HG03571 (cell line): Measurements from ENCODE around the gene DAGLA.

ENCODE experiments used
- ATAC-seq: cut with Tn5 transposase; IDR thresholded peaks from one replicate; pipeline ENCODE4 v1.9.1; 2021; ENCODE audit not compliant: unreplicated experiment

Gene DAGLA

DNA sequence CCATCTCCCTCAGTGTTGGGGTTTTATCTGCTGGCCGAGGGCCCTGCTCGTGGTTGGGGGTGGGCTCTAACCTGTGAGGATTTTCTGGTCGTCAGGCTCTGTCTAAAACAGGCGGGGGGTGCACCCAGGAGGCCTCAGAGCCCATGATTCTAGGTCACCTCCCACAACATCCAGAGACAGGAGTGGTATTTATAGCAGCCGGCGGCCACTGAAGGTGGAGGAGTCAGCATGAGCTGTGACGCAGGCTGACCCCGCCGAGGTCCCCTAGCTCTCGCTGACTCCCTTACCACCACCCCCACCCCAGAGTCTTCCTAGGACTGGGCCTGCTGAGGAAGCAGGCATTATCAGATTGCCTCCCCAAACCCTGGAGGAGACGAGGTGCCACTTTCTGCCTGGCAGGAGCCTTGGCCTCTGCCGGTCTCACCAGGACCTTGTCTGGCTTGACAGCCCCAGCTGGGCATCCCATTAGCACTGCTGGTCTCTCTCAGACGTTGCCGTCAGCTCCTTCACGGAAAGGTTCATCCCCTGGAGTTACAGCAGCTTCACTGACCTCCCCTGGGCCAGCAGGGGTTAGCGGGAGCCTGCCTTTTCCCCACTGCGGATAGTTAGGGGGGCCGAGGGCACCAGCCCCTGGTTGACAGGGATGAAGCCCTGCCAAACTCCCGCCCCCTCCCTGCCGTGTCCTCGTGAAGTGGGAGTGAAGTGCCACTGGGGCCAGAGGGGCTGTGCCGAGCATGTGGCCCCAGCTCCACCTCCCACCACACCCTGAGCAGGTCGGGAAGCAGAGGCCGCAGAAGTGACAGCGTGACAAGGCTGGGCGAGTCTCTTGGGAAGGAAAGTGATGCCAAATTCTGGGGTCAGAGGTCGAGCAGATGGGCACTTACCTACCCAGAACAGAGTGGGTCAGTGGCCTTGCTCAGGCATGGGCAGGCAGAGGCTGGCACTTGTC is 26.5 kb downstream of the DAGLA start:
- no peak for ATAC-seq

DNA sequence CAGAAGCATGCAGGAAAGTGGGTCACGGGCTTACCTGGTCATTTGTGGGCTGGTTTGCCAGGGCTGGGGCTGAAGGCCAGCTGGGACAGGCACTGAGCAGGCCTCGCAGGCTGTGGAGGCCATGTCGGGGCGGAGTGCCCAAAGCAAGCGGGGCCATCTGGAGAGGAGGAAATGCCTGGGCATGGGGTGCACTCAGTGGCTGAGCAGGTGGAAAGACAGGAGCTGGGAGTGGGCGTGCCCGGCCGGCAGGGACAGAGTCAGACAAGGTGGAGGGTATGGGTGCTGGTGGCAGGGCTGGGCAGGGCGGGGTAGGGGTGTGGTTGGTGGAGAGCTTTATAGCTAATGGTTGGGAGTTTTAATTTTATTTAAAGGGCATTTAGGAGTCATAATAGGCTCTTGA is 27.4 kb downstream of the DAGLA start:
- no peak for ATAC-seq

DNA sequence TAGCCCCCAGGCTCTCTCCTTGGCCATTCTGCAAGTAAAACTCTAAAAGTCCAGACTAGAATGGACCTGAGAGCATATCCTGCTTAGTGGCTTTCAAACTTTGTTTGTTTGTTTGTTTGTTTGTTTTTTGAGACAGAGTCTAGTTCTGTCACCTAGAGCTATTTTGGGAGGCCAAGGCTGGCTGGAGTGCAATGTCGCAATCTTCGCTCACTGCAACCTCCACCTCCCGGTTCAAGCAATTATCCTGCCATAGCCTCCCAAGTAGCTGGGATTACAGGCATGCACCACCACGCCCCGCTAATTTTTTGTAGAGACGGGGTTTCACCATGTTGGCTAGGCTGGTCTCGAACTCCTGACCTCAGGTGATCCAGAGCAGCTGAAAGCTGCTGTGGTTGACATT is 28.9 kb downstream of the DAGLA start:
- no peak for ATAC-seq

DNA sequence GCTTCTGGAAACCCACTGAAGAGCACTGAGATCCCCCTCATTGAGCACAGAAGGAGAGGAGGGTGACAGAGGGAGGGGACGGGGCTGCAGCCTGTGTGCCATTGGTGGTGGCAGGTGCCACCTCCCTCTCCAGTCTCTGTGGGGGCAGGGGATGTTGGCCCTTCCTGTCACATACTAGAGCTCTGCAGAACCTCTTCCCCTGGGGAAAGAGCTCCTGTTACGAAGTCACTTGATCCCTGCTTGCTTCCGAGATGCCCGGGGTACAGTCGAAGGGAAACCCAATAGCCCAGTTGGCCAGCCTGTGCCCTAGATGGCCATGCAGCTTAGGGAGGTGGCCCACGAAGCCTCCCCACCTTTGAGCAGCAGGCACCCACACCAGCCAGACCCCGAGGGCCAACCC is 29.4 kb downstream of the DAGLA start:
- no peak for ATAC-seq

DNA sequence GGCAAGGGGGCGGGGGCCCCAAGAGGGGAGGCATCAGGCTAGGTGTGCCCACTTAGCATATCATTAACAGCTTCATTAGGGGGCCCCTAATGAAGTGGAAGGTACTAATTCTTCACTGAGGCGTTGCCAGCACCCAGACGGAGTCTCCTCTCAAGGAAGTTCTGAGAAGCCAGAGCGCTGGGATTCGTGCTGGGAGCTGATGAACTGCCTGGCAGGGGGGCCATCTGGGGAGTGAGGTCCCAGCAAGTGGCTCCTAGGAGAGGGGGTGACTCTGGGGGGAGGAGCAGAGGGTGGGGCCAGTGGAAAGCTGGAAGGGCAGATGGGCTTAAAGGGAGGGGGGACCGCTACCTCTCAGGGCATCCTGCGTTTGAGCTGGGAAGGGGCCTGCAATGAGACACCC is 29.8 kb downstream of the DAGLA start:
- ATAC-seq = no peak

DNA sequence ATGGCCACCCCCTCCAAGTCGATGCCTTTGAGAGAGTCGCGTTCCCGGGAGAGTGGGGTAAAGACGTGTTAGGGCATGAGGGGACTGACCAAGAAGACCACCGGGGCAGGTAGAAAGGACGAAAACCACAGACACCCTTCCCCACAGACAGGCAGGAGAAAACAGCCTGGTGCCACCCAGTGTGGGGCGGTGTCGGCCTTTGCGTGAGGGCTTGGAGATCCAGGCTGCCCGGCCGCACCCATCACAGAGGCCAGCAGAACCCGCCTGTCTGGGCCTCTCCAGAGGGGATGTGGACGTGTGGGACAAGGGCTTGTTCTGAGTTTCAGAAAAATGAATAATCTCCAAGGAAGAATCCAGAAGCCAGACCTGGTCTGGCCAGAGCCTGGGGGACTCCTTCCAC is 30.8 kb downstream of the DAGLA start:
- no peak for ATAC-seq

DNA sequence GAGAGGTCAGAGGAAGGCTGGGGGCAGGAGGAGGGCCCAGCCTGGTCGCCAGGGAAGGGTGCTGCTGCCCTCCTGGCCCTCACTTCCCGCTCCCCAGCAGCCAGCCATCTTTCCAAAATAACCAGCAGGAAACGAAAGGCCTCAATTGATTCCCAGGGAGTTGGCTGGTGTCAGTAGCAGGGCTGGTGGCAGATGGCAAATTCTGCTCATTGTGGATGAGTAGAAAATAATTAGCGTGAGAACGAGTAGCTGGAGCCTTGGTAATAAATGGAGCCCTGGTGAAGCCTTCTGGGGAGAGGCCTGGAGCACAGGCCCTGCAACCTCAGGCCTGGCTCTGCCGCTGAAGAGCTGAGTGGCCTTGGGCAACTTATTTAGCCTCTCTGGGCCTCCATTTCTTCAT is 31.3 kb downstream of the DAGLA start:
- no peak for ATAC-seq

DNA sequence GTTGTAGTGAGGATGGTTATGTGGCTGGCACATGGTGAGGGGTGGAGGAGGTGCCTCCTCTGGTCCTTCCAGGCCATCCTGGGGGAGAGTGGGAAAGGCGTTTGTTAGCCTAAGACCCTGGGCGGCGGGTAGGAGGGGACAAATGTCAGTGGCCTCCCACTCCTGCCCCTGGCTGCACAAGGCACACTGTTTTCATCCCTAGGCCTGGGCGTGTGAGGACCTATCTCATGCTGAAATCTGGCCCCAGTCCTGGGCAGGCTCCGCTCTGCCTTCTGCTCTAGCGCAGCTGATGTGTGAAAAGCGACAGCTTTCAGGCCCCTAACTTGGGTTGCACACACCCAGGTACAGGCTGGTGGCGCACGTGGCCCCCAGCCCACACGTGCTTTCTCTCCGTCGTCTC is 32.1 kb downstream of the DAGLA start:
- no peak for ATAC-seq

DNA sequence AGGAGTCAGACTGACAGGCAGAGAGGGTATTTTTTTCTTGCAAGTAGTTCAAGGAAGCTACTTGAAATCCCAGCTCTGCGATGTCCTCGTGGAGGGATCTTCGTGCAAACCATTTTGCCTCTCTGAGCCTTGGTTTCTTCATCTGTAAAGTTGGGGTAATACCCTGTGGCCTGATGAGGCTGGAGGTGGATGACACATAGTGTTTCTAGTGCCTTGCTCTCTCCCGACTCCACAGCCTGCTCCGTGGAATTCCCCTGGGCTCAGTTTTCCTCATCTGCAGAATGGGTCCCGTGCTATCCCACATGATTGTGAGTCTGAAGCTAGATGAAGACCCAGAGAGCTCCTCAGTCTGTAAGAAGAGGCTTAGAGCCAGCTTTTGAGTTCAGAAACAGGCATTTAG is 32.7 kb downstream of the DAGLA start:
- no peak for ATAC-seq

DNA sequence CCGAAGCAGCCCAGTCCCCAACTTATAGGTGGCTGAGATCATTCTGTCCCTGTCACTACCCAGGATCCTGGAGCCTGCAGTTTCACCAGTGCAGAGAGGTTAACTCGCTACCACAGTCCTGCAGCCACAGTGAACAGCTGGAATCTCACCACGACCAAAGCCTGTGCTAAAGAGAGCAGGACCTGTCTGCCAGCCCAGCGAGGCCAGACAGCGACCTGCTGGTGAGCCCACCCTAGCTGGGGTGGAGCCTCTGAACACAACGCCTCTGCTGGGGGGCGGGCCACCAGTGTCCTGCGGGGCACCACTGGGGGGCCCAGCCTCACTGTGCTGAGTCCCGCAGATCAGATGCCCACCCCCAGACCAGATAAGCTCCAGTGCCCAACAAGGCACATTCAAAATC is 33.3 kb downstream of the DAGLA start:
- no peak for ATAC-seq

DNA sequence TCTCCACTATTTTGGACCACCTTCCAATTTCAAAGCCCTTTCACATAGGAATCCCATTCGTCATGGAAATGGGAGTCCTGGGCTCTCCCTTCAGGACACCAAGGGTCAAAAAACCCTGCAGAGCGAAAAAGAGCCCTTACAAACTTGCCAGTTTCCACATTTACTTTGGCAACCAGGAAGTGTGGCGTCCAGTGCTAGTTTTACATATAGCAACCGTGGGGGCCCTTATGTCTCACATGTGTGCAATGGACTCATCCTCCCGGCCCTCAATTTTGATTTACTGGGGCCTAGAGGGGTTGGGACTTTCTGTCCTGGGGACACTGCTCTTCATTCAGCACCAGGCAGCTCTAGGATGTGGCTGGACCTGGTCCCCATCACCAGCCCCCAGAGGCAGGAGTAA is 33.7 kb downstream of the DAGLA start:
- no peak for ATAC-seq

DNA sequence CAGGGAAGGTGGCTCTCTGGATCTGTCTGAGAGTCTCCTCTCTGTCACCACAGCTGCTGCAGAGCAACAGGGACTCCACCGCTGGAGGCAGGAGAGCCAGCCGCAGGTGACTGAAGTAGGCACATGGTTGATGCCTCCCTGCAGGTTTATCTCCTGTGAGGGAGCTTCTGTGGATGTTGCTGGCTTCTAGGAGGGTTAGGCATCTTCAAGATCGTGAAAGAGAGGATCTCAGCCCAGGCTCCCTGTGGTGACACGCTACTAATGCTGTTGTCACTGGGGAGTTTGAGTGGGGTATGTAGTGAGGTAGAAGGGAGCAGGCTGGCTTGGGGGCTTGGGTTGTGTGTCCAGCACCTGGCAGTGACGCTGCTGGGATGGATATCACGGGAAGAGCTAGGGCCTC is 34.1 kb downstream of the DAGLA start:
- no peak for ATAC-seq

DNA sequence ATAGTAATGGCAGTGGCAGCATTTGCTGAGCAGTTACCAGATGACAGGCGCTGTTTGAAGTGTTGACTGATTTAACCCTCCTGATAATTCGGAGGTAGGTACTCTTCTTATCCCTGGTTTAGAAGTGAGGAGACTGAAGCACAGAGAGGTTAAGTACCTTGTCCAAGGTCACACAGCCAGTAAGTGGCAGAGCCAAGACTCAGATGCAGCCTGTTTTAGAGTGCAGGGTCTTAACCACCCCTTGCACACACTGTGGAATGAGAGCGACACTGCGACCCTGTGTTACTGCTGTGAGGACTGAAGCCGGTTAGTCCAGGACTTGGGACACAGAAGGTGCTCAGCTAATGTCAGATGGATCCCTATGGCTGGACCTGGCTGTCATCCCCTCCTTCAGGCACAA is 34.7 kb downstream of the DAGLA start:
- ATAC-seq = no peak

DNA sequence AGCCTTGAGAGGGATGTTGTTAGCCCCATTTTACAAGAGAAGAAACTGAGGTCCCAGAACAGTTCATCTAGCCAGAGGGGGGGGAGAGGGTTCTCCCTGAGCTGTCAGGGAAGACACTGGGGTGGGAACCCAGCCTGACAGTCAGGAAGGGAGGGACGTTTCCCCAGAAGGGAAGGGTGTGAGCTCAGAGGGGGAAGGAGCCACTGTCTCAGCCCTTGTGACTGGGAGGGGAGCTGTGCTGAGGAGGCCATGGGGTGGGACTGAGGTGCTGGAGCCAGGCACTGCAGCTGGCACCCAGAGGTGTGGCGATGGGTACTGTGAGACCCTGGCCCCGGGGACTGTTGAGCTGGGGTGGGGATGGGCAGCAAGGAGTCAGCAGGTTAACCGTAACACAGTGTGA is 35.7 kb downstream of the DAGLA start:
- ATAC-seq = no peak

DNA sequence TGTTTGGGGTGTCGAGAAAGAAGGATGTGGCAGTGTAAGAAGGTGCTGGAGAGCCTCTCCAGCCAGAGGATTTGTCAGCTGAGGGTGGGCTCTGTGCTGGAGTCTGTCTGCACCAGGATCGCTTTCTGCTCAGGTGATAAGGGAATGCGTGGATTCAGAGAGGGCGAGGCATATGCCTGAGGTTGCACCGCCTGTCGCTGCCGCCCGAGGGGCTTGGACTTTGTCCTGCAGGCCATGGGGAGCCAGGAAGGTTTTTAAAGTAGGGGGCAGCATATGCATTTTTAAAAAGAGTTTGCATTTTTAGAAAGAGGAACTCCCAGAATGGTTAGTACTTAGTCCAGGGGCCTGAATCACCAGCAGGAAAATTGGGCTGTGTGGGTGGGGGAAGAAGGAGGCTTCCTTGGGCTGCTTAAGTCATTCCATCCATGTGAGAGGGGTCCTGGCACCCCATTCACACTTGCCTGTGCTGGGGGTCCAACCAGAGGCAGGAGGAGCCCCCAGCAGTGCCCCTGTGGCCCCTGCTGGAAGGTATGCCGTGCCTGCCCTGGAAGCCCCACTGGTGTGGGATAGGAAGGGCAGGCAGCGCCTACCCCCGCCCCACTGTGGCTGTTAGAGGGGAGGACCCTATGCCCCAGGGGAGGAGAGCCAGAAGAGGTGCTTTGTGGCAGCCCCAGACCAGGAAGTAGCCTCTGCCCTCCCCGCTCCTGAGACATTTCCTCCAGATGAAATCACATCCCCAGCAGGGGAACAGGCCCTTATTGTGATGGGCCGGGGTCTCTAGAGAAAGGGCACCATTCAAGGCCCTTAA is 36.5 kb downstream of the DAGLA start:
- ATAC-seq = no peak

DNA sequence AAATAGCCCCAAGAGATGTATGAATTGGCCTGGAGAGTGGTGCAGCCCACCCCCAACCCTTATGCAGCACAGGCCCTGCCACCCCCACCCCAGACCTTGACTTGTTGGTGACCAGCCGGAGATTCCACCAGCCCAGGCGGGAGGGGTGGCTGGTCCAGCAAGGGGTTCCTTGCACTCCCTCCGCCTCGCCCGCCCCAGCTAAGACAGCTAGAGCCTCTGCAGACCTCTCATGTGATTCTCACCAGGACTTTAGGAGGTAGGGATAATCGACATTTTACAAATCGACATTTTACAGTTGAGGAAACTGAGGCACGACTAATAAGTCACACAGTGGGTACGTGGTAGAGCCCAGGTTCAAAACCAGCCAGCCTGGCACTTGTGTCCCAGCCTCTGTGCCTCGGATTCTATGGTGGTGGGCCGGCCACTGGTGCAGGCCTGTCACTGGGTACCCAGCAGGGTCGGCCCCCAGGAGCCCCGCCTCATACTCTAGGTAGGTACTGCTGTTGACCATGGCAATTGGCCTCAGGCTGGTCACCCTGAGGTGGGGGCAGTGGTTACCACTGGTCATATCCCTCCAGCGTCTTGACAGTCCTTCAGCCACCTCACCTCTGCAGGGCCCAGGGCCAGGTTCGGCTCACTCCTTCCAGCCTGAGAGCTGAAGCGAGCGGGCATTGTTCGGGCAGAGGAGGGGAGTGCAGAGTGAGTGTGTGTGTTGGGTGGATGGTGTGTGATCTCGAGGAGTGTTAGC is 37.3 kb downstream of the DAGLA start:
- ATAC-seq = no peak

DNA sequence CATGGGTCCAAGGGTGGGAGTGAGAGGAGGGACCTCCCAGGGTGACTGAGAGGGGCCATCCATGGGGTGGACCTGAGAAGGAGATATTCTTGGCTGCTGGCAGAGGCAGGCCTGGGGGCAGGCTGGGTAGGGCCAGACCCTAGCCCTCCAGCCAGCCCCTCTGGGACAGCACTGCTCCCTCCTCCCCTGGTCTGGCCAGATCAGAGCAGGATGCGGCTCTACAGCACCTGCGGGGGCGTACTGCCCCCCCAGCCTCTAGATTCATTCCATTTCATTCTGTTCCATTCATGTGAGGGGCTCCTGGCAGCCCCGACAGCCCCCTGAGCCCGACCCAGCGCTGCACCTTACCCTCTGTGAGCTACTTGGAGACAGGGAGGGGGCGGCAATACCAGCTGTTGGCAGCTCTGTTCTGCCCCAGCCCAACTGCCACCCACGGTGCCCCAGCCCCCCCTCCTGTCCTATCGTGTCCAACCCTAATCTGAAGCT is 37.9 kb downstream of the DAGLA start:
- ATAC-seq = no peak

DNA sequence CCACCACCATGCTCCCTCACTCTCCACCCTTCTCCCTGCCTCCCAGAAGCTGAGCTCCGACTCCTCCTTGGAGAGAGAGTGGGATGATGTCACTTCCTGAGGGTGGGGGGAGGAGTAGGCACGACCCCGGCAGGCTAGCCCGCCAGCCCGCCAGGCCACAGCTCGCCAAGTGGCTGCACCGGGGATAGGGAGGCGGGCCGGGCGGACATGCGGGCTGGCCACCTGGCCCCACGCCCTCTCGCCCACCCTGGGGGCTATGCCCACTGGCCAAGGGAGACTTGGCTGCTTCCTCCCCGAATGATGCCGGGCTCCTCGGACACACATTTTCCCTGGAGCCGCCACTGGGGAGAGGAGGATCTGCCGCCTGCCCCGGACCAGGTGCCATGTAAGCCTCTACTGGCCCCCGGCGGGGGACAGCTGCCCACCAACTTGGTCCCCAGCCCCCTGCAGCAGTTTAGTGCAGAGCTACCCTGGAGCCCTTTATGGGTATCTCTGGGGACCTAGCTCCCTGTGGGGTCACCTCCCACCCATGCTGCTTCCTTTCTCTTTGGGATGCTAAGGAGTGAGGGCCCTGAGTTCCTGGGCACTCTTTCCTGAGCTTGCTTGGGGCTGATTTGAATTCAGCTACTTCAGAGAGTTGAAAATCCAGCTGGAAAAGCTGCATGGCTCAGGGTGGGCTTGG is 38.6 kb downstream of the DAGLA start:
- ATAC-seq = no peak

DNA sequence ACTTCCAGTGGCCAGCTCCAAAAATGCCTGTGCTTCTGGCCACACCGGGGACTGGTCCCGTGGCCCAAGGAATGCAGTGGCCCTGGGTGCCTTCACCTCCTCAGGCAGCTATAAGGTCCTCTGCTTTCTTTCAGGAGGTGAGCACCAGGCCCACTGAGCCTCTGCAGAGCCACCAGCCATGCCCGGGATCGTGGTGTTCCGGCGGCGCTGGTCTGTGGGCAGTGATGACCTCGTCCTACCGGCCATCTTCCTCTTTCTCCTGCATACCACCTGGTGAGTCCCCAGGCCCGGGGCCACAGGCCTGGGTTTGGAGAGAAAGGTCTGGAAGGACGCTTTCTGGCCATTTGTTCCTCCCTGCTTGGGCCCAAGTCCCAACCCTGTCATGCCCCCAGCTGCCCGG is 39.8 kb downstream of the DAGLA start:
- no peak for ATAC-seq

DNA sequence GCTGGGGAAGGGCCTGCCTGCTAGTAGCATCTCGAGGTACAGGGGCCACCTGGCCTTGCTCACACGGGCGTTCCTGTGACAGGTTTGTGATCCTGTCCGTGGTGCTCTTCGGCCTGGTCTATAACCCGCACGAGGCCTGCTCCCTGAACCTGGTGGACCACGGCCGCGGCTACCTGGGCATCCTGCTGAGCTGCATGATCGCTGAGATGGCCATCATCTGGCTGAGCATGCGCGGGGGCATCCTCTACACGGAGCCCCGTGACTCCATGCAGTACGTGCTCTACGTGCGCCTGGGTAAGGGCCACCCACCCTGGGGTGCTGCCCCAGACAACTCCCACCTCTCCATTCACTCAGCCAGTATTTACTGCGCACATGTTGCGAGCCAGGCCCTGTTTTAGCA is 40.4 kb downstream of the DAGLA start:
- no peak for ATAC-seq

DNA sequence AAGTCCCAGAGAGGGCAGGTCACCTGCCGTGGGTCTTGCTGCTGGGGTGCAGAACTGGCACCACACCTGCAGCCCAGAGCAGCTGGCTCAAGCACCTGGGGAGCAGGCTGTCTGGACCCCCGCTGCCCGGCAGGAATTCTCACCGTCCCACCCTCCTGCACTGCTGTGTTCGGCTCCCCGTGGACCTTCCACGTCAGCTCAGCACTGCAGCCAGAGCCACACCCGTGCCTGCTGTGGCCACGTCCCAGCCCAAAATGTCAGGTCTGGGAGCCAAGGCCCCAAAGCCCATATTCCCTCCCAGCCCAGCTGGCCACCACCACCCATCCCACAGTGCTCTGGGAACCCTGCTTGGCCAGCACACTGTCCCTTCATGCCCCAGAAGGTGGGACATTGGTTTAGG is 44.2 kb downstream of the DAGLA start:
- no peak for ATAC-seq
